Heart right ventricle (tissue), 16 donors: Measurements from ENCODE around the gene CD7. TPM values are rescaled to one million over a fixed set of nuclear protein-coding genes. Genes with fewer than 3 reads are reported as not detected.

Experiments
- ATAC-seq, 8 donors: fragments of 200-7000 bp; cut with Tn5 transposase; one replicate each; pipeline ENCODE4 v1.9.1; 2020; ENCODE audit warnings: mild to moderate bottlenecking in 8 of 8, moderate library complexity in 8 of 8, moderate number of reproducible peaks in 1 of 8
- DNase-seq, 2 donors: peaks; one replicate each; pipeline ENCODE4 v3.0.0-alpha.2; 2020
- H3K27ac ChIP-seq, 10 donors: fragments of 200-600 bp; sonication (generic) in 2 of 10; one replicate each; pipeline versions ENCODE4 v1.5.0 to v1.8.0; 2020 to 2022; ENCODE audit warnings: mild to moderate bottlenecking in 3 of 10
- H3K27me3 ChIP-seq, 7 donors: fragments of 200-600 bp; one replicate each; pipeline ENCODE4 v1.8.0; 2021 to 2022; ENCODE audit warnings: mild to moderate bottlenecking in 2 of 7
- H3K36me3 ChIP-seq, 9 donors: fragments of 200-600 bp; sonication (generic) in 1 of 9; one replicate each; pipeline versions ENCODE4 v1.5.0 to v1.8.0; 2020 to 2022; ENCODE audit warnings: mild to moderate bottlenecking in 2 of 9
- H3K4me1 ChIP-seq, 9 donors: fragments of 200-600 bp; sonication (generic) in 1 of 9; one replicate each; pipeline versions ENCODE4 v1.5.0 to v1.8.0; 2020 to 2022; ENCODE audit warnings: mild to moderate bottlenecking in 4 of 9
- H3K4me3 ChIP-seq, 10 donors: fragments of 200-600 bp; sonication (generic) in 2 of 10; one replicate each; pipeline versions ENCODE4 v1.5.0 to v1.8.0; 2020 to 2022; ENCODE audit warnings: mild to moderate bottlenecking in 7 of 10, moderate library complexity in 2 of 10
- H3K9me3 ChIP-seq, 11 donors: fragments of 200-600 bp in 10 of 11; sonication (generic) in 2 of 11; one replicate each; pipeline versions ENCODE4 v1.5.0 to v1.8.0; 2013 to 2022; ENCODE audit warnings: mild to moderate bottlenecking in 2 of 11, control low read depth in 1 of 11, moderate library complexity in 1 of 11
- WGBS, 2 donors: extraction: QIAGEN DNeasy Blood & Tissue Kit; methylation state at CpG; one replicate each; pipeline ENCODE4 v1.1.7; 2013; ENCODE audit warnings: inconsistent platforms in 1 of 2; 5-methylcytosine and 5-hydroxymethylcytosine counted together
- intact Hi-C, 10 donors: fragments of 100-400 bp; cut with DNase I; formaldehyde crosslinking; loops; one replicate each; pipeline versions ENCODE4 v1.11.1 to v1.14.2; 2022
- polyA plus RNA-seq, 2 donors: library from polyadenylated mRNA; stranded (reverse); fragments of 200-250 nt; gene quantifications; one replicate each; pipeline ENCODE4 v1.2.3, GENCODE V29; 2013
- total RNA-seq, 10 donors: library from RNA; stranded (reverse); fragmentation: NEBNext Ultra II Directional in 3 of 10; extraction: Animal tissue kit (Norgen Biotek cat#: 25700) in 3 of 10; gene quantifications; one replicate each; pipeline versions ENCODE4 v1.2.1 to v1.2.4, GENCODE V29; 2021 to 2023
- TF ChIP-seq, protein P1 (sequence below), 9 donors: fragments of 200-600 bp; sonication (generic) in 2 of 9; IDR thresholded peaks; one replicate each; pipeline versions ENCODE4 v1.5.0 to v1.8.0; 2021 to 2022; ENCODE audit warnings: antibody characterized with exemption in 9 of 9, mild to moderate bottlenecking in 5 of 9, moderate library complexity in 1 of 9
- donor health status: Arrhythmogenic right ventricular cardiomyopathy.
- donor health status: ischemic (EF 13 %, LVEDD 7.1; RV severe dilation, severe dysfunction).
- donor health status: healthy with polysubstance abuse.
- donor health status: DM: no; HTN: yes; CAD: no.
- donor health status: DM: no; HTN: no; CAD: no.
- donor health status: ischemic (EF 25% LVEDD 6.9; RV normal size, moderate dysfunction).
- donor health status: ischemic (EF 25% LVEDD 5.7; RV mildly dilated, moderate dysfunction).
- donor health status: healthy.
- donor health status: DM: yes; HTN: yes; CAD: no.
- donor health status: Ischemic cardiomyopathy.
- donor health status: ischemic (EF 35%, LVEDD 5.7; RV mildly dilated, moderate dysfunction).
- donor health status: nonischemic (EF 11% LVEDD 7.7; RV severe dilation, severe dysfunction).
- donor health status: DM: yes; HTN: yes; CAD: no.
- donor health status: PGD.
- donor health status: ischemic (EF 29% LVEDD 5.4; RV normal size, mild dysfunction).
- donor health status: nonischemic (EF 23%, LVEDD 6.1; RV moderate dilation, normal function).

Gene CD7
- total and polyA plus RNA-seq, 12 donors = 0.15 to 6.0 (median 0.39) TPM; not detected in 1

DNA sequence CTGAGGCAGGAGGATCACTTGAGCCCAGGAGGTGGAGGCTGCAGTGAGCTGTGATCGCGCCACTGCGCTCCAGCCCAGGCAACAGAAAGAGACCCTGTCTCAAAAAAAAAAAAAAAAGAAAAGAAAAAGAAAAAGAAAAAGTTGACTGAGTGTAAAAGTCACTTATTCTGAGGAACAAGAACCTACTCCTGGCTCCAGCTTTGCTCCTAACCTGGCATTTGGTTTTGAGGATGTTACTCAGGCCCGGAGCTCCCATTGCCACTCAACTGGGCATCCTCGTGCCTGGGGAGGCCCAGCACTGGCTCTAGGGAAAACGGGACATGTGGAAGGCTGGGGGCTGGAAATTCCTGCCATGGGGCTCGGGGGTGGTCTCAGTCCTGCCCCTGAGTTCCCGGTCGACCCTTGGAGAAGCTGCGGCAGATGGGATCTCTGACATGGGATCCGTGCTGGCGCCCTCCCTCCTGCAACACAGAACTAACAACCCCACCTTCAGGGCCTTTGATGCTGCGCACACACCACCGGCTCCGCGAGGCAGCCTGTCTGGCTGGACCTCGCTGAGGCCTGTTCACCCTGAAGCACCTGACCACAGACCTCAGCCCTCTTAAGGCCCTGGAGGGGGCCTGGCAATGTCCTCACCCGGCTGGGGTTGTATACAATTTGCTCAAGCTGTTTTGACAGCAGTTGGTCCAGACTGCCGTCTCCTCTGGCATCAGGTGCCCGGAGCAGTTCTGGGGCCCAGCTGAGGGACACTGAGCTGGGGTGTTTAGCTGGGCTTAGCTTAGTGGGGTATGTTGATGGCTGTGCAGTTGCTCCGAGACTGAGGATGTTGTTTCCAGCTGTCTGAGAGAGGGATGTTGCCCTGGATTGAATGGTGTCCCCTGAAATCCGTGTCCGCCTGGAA is 12.3 kb downstream of the CD7 start:
- peaks cover 0 to 42% (median 0%) of the 10 kb centered on the region in 9 donors for H3K4me1 ChIP-seq
- no peaks in the 10 kb centered on the region for H3K36me3 ChIP-seq
- no peak overlapping the region for H3K4me3 ChIP-seq
- DNase-seq (no peak), ATAC-seq (no peak)
- TF ChIP-seq, protein P1, sequence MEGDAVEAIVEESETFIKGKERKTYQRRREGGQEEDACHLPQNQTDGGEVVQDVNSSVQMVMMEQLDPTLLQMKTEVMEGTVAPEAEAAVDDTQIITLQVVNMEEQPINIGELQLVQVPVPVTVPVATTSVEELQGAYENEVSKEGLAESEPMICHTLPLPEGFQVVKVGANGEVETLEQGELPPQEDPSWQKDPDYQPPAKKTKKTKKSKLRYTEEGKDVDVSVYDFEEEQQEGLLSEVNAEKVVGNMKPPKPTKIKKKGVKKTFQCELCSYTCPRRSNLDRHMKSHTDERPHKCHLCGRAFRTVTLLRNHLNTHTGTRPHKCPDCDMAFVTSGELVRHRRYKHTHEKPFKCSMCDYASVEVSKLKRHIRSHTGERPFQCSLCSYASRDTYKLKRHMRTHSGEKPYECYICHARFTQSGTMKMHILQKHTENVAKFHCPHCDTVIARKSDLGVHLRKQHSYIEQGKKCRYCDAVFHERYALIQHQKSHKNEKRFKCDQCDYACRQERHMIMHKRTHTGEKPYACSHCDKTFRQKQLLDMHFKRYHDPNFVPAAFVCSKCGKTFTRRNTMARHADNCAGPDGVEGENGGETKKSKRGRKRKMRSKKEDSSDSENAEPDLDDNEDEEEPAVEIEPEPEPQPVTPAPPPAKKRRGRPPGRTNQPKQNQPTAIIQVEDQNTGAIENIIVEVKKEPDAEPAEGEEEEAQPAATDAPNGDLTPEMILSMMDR (IDR thresholded peaks at IDR 0.05) = no peak
- 88 to 91% methylated on average over 23 of the region's 23 CpGs for WGBS, 2 donors
- no peak overlapping the region for H3K27ac ChIP-seq
- intact Hi-C loops = no loop called here
- peaks cover 0 to 54% (median 14%) of the 10 kb centered on the region in 7 donors for H3K27me3 ChIP-seq
- H3K9me3 ChIP-seq = no peaks in the 10 kb centered on the region

DNA sequence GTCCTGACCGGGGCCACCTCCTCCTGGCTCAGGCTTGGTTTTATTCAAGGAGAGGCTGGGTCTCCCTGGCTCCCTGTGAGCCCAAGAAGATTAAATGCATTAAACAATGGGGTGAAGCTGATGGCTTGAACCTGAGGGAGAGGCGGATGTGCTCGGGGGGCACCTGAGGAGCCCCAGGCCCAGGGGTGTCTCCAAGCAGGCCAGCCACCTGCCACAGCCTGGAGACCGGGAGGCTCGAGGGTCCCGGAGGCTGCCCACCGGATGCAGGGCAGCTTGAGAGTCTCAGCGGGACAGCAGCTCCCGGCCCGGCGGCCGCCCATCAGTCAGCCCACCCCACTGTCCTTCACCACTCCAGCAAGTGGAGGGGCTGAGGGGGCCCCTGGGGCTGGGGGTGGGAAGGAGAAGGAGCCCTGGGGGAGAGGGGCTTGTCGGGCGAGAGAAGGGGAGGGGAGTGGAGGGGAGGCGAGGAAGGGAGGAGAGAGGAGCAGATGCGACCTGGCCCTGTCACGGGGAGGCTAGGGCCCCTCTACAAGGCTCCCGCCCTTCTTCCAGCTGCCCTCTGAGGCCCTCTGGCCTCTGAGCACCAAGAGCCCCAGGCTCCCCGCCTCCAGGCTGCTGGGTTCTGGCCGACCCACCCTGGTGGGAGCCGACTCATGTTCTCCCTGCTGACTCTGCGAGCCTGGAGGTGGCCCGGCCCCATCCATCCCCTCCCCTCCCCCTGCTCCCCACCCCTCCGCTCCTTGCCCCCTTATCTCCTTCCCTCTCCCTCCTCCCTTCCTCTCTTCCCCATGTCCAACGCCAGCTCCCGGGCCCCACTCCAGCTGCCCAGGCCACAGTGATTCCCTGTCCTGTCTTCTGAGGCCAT is 13.2 kb downstream of the CD7 start:
- H3K4me3 ChIP-seq = no peak overlapping the region
- TF ChIP-seq, protein P1 (IDR thresholded peaks at IDR 0.05) = no peak
- H3K27ac ChIP-seq = peak overlapping the region in 1 of 10 donors; percentile 34
- no peaks in the 10 kb centered on the region for H3K36me3 ChIP-seq
- peaks cover 0 to 51% (median 0%) of the 10 kb centered on the region in 9 donors for H3K4me1 ChIP-seq
- ATAC-seq = peak in 1 of 8 donors; percentile 17
- no peaks in the 10 kb centered on the region for H3K9me3 ChIP-seq
- peak in 1 of 2 donors; percentile 21 for DNase-seq
- intact Hi-C loops = no loop called here
- 65 to 66% methylated on average over 24 to 26 of the region's 26 CpGs for WGBS, 2 donors
- H3K27me3 ChIP-seq = peaks cover 0 to 45% (median 5%) of the 10 kb centered on the region in 7 donors

DNA sequence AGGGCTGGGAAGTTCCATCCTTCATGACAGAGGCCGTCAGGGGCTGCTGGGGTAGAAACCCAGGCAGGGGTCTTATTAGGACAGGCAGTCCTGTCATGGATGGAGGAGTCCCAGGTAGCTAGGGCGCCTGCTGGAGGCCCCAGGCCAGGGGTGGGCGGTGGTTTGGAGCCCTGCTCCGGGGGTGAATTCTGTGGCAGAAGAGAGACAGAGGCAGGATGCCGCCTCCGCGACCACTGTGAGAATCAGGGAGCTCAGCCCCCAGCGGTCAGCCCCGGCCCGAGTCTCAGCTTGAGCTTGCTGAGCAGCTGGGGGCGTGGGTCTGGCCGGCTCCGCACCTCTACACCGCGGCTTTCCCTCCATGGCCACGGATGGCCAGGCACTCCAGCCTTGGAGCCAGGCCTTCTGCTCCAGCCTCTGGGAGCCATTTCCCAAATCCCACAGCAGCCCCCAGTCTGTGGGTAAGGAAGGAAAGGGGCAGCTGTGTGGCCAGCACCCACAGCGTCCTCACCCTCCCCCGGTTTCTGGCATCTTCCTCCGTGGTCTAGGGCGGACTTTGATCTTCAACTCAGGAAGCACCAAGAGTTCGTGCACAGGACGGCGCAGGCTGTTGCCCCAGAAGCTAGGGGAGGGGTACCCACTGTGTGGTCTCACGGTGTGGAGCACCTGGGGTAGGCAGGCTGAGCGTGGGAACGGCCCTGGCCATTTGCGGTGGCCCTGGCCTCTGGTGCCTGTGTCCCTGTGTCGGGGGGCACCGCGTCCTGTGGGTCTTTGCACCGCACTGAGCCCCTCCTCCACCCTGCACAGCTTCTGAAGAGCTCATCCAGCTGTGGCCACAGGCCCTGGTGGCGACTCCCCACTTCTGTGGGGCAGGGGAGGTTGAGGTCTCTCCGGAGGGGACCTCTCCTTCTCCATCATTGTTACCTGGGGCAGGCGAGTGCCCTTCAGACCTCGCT is 14.1 kb downstream of the CD7 start:
- intact Hi-C loops = no loop called here
- no peak overlapping the region for H3K4me3 ChIP-seq
- TF ChIP-seq, protein P1 (IDR thresholded peaks at IDR 0.05) = no peak
- peaks cover 7 to 56% (median 9%) of the 10 kb centered on the region in 9 donors for H3K4me1 ChIP-seq
- no peak for DNase-seq
- no peaks in the 10 kb centered on the region for H3K9me3 ChIP-seq
- ATAC-seq = no peak
- peaks cover 0 to 42% (median 0%) of the 10 kb centered on the region in 7 donors for H3K27me3 ChIP-seq
- 78 to 83% methylated on average over 35 of the region's 35 CpGs for WGBS, 2 donors
- no peaks in the 10 kb centered on the region for H3K36me3 ChIP-seq
- peak overlapping the region in 1 of 10 donors; percentile 61 for H3K27ac ChIP-seq
